ENCODE measurements around the gene ATP2A1. TPM values are rescaled to one million over a fixed set of nuclear protein-coding genes. Genes with fewer than 3 reads are reported as not detected.

Gene ATP2A1
- total and polyA plus RNA-seq, 2 of the 13 experiments (the other 11 are each of a cell fraction or from before 2014, with no cell fraction given) = 3.2 to 12.5 TPM

DNA sequence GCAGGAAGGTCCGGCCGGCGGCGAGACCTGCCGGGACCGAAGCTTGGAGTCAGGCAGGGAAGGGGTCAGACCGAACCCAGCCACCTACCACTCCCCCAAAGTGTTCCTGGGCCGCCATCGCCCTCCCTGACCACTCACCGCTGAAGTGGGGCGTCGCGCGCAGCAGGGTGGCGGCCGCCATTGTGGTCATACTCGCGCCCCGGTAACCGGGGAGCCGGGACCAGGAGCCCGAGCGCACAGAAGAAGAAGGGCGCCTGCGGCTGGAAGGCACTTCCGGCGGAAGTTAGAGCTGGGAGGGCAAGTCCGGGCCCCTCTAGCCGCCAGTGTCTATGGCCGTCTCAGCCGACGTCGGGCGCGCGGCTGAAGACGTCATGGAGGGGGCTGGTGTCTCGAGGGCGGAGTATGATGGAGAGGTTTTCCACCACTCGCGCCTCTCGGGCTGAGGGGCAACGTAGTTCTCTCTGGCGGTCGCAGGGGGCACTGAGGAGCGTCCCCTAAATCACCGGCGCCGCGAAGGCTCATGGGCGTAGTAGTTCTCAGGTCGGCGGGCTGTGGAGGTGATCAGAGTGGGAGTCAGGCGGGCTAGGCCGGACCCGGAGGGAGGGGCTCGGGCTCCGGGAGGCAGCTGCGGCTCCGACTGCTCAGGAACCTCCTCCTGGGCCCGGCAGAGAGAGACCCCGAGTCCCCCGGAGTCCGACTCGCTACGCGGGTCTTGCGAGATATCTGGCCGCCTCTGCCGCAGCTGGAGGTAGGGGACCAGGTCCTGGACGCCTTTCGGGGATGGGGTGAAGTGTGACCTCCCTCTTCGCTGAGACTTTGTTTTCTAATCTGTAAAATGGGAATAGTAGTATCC is 32.0 kb upstream of the ATP2A1 start, which contains the start of gene TUFM (continued):
- peak; percentile 87 for TF ChIP-seq NFKBIZ (CRISPR knock-in tag; IDR thresholded peaks at IDR 0.05)
- peak; percentile 89 for TF ChIP-seq ATF7 (IDR thresholded peaks at IDR 0.05)
- TF ChIP-seq ATF7 (CRISPR knock-in tag; IDR thresholded peaks at IDR 0.05) = peak; percentile 94
- TF ChIP-seq RXRB (CRISPR knock-in tag; IDR thresholded peaks at IDR 0.05; ENCODE audit: borderline replicate concordance) = peak; percentile 90
- peak; percentile 82 for TF ChIP-seq ZNF414 (CRISPR knock-in tag; IDR thresholded peaks at IDR 0.05)
- no peak for TF ChIP-seq ZNF766 (CRISPR knock-in tag; IDR thresholded peaks at IDR 0.05; ENCODE audit: borderline replicate concordance)
- 0 out of 2 replicates have a peak, but pooled peaks have one; percentile 28 for TF ChIP-seq MIER2 (CRISPR knock-in tag; IDR thresholded peaks at IDR 0.05)
- TF ChIP-seq SMAD9 (CRISPR knock-in tag; IDR thresholded peaks at IDR 0.05) = peak; percentile 52; the same call in 1 of the 2 replicates
- 0 out of 2 replicates have a peak, but pooled peaks have one; percentile 15 for TF ChIP-seq E2F2 (CRISPR knock-in tag; IDR thresholded peaks at IDR 0.05; ENCODE audit: borderline replicate concordance)
- TF ChIP-seq ZNF776 (CRISPR knock-in tag; IDR thresholded peaks at IDR 0.05) = peak; percentile 89
- TF ChIP-seq CEBPB (IDR thresholded peaks at IDR 0.05; ENCODE audit: borderline replicate concordance, low read depth, low read length) = no peak
- peak; percentile 98 for TF ChIP-seq ATF2 (CRISPR knock-in tag; IDR thresholded peaks at IDR 0.05)
- 0 out of 2 replicates have a peak, but pooled peaks have one; percentile 23 for TF ChIP-seq LCORL (IDR thresholded peaks at IDR 0.05)
- TF ChIP-seq LCORL (CRISPR knock-in tag; IDR thresholded peaks at IDR 0.05) = peak; percentile 89
- peak; percentile 98 for TF ChIP-seq GABPA (IDR thresholded peaks at IDR 0.05; ENCODE audit: low read depth, low read length)
- peak; percentile 99 for TF ChIP-seq GABPA (CRISPR knock-in tag; IDR thresholded peaks at IDR 0.05; ENCODE audit: low read depth)
- TF ChIP-seq HMGA1 (CRISPR knock-in tag; conservative IDR thresholded peaks at IDR 0.05) = no peak
- TF ChIP-seq HOXA9 (CRISPR knock-in tag; IDR thresholded peaks at IDR 0.05; ENCODE audit: borderline replicate concordance) = no peak
- peak; percentile 91; the same call in 1 of the 2 replicates for TF ChIP-seq FUBP1 (CRISPR knock-in tag; IDR thresholded peaks at IDR 0.05; ENCODE audit: borderline replicate concordance)
- peak; percentile 78 for TF ChIP-seq ISL2 (CRISPR knock-in tag; IDR thresholded peaks at IDR 0.05)
- TF ChIP-seq, protein P1, sequence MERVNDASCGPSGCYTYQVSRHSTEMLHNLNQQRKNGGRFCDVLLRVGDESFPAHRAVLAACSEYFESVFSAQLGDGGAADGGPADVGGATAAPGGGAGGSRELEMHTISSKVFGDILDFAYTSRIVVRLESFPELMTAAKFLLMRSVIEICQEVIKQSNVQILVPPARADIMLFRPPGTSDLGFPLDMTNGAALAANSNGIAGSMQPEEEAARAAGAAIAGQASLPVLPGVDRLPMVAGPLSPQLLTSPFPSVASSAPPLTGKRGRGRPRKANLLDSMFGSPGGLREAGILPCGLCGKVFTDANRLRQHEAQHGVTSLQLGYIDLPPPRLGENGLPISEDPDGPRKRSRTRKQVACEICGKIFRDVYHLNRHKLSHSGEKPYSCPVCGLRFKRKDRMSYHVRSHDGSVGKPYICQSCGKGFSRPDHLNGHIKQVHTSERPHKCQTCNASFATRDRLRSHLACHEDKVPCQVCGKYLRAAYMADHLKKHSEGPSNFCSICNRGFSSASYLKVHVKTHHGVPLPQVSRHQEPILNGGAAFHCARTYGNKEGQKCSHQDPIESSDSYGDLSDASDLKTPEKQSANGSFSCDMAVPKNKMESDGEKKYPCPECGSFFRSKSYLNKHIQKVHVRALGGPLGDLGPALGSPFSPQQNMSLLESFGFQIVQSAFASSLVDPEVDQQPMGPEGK (CRISPR knock-in tag; IDR thresholded peaks at IDR 0.05) = peak; percentile 83
- no peak for TF ChIP-seq IKZF1 (IDR thresholded peaks at IDR 0.05)
- peak; percentile 83; the same call in 1 of the 2 replicates for TF ChIP-seq ARNT2 (CRISPR knock-in tag; IDR thresholded peaks at IDR 0.05; ENCODE audit: low read depth)
- TF ChIP-seq MIXL1 (CRISPR knock-in tag; IDR thresholded peaks at IDR 0.05) = peak; percentile 91

All from HepG2 (cell line).